Lower leg skin (tissue), 3 donors: ENCODE measurements around the gene HS6ST1.

Experiments used
- POLR2A ChIP-seq, 2 donors: fragments of 450-650 bp; IDR thresholded peaks; one replicate each; pipeline ENCODE4 v1.6.1; 2016 to 2017; ENCODE audit warnings: antibody characterized with exemption in 2 of 2, mild to moderate bottlenecking in 1 of 2, moderate library complexity in 1 of 2
- TF ChIP-seq, protein P1 (sequence below), 3 donors: fragments of 450-650 bp; IDR thresholded peaks; one replicate each; pipeline ENCODE4 v1.5.1; 2016; ENCODE audit warnings: antibody characterized with exemption in 3 of 3, mild to moderate bottlenecking in 3 of 3, moderate library complexity in 2 of 3

DNA sequence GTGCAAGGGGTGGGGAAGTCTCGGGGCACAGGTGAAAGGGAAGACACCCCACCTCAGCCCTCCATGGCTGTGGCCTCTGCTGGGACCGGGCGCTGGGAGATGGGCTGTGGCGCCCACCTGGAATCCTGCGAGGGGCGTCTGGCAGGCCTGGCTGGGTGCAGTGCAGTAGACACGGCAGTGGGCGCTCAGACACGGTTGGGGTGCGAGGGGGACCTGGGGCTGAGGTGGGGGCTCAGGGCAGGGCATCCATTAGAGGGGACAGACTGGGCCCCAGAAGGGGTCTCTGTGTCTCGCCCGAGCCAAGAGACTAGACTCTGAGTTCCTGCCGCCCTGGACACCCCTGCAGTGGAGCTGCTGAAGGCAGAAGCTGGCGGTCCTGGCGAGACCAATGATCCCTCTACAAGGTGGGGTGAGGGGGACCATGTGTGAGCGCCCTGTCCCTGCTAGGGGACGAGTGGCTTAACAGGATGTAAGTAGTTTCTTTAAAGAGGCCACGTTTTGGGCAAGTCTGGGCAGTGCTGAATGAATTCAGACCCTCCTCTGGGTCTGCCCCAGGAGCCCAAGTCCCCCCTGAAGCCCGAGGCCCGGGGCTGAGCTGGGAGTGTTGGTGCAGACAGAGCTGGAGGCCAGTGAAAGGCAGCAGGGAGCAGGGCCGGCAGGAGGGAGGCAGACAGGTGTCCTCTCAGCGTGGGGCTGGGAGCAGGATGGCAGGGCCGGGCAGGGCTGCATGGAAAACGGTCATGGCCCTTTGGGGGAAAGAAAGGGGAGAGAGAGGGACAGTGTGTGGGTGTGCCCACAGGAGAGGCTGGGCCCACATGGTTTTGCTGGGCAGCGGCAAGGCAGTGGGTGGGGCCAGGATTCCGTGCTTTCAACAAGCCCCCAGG lies 57.2 kb downstream of the HS6ST1 start:
- TF ChIP-seq, protein P1, sequence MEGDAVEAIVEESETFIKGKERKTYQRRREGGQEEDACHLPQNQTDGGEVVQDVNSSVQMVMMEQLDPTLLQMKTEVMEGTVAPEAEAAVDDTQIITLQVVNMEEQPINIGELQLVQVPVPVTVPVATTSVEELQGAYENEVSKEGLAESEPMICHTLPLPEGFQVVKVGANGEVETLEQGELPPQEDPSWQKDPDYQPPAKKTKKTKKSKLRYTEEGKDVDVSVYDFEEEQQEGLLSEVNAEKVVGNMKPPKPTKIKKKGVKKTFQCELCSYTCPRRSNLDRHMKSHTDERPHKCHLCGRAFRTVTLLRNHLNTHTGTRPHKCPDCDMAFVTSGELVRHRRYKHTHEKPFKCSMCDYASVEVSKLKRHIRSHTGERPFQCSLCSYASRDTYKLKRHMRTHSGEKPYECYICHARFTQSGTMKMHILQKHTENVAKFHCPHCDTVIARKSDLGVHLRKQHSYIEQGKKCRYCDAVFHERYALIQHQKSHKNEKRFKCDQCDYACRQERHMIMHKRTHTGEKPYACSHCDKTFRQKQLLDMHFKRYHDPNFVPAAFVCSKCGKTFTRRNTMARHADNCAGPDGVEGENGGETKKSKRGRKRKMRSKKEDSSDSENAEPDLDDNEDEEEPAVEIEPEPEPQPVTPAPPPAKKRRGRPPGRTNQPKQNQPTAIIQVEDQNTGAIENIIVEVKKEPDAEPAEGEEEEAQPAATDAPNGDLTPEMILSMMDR (IDR thresholded peaks at IDR 0.05): no peak
- TF ChIP-seq POLR2A (IDR thresholded peaks at IDR 0.05): no peak
